DOHH2 (cell line): ENCODE data around the gene ZNF335.

Experiments
- EZH2phosphoT487 ChIP-seq: fragments of 200-600 bp; sonication (generic); IDR thresholded peaks from 2 replicates; pipeline ENCODE4 v1.6.1; 2017; ENCODE audit warnings: borderline replicate concordance, mild to moderate bottlenecking, antibody characterized with exemption, low read length, moderate library complexity, mixed read lengths
- TF ChIP-seq, protein P1 (sequence below): fragments of 200-600 bp; sonication (generic); IDR thresholded peaks from one replicate; pipeline ENCODE4 v1.5.1; 2014; ENCODE audit warnings: antibody characterized with exemption, mild to moderate bottlenecking, low read depth, low read length; ENCODE audit not compliant: poor library complexity, severe bottlenecking

DNA sequence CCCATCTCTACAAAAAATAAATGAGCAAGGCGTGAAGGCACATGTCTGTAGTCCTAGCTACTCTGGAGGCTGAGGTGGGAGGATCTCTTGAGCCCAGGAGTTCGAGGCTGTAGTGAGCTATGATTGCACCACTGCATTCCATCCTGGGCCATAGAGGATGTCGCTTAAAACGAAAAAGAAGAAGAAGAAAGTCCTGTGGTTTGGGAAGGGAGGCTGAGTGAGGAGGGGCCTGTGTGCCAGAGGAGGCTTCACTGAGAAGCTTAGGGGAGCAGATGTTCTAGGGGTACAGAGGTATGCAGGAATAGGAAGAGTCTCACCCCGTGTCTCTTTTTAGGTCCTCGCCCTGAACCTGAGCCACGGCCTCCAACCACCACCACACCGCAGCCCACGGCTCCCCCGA, 40.9 kb upstream of the ZNF335 start:
- TF ChIP-seq, protein P1, sequence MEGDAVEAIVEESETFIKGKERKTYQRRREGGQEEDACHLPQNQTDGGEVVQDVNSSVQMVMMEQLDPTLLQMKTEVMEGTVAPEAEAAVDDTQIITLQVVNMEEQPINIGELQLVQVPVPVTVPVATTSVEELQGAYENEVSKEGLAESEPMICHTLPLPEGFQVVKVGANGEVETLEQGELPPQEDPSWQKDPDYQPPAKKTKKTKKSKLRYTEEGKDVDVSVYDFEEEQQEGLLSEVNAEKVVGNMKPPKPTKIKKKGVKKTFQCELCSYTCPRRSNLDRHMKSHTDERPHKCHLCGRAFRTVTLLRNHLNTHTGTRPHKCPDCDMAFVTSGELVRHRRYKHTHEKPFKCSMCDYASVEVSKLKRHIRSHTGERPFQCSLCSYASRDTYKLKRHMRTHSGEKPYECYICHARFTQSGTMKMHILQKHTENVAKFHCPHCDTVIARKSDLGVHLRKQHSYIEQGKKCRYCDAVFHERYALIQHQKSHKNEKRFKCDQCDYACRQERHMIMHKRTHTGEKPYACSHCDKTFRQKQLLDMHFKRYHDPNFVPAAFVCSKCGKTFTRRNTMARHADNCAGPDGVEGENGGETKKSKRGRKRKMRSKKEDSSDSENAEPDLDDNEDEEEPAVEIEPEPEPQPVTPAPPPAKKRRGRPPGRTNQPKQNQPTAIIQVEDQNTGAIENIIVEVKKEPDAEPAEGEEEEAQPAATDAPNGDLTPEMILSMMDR = no peak
- TF ChIP-seq EZH2phosphoT487 = no peak
